ENCODE results near the gene FABP3. TPM values are rescaled to one million over a fixed set of nuclear protein-coding genes. Genes with fewer than 3 reads are reported as not detected.
A peak's percentile ranks its signal among the peaks of the same experiment; 100 is the strongest.

FABP3 gene
- total and polyA plus RNA-seq, 2 of the 8 experiments (the other 6 are each of a cell fraction or from before 2014, with no cell fraction given): 34.8 to 43.9 TPM

- TF ChIP-seq MAX (IDR thresholded peaks at IDR 0.05) (0 out of 2 replicates have a peak, but pooled peaks have one; percentile 24), SP4 (IDR thresholded peaks at IDR 0.05; ENCODE audit: low read length) (no peak), EP300 (IDR thresholded peaks at IDR 0.05; ENCODE audit: borderline replicate concordance in 1 of 2, low read depth in 2 of 2, low read length in 2 of 2) (no peak), POLR2A (IDR thresholded peaks at IDR 0.05; ENCODE audit: control extremely low read depth in 1 of 2, low read depth in 2 of 2, low read length in 2 of 2) (no peak), CBX5 (IDR thresholded peaks at IDR 0.05; ENCODE audit: low read depth, low read length) (no peak), JUND (IDR thresholded peaks at IDR 0.05; ENCODE audit: low read length) (no peak)
- Histone ChIP-seq H3K9ac (replicated peaks in 1 of 4; ENCODE audit: extremely low read depth in 1 of 4, low read depth in 3 of 4, low read length in 3 of 4) (no peak overlapping the region), H3K27ac (ENCODE audit: low read depth, low read length) (no peak overlapping the region), H4K5ac (ENCODE audit: insufficient read length, low read depth, low read length) (no peak overlapping the region), H2BK12ac (ENCODE audit: low read depth, low read length) (peak overlapping the region; percentile 35; the same call in 1 of the 2 replicates), H3K79me2 (ENCODE audit: control insufficient read depth in 1 of 2, insufficient read depth in 2 of 2, low read length in 2 of 2) (no peaks in the 10 kb centered on the region), H3K27me3 (replicated peaks in 1 of 4; ENCODE audit: control insufficient read depth in 3 of 4, extremely low read depth in 1 of 4, insufficient read depth in 3 of 4, low read length in 3 of 4) (no peaks in the 10 kb centered on the region), H3K14ac (ENCODE audit: insufficient read length) (no peak overlapping the region), H3K4me2 (ENCODE audit: insufficient read depth in 1 of 2, low read depth in 2 of 2, low read length in 2 of 2) (no peak overlapping the region), H4K20me1 (replicated peaks in 1 of 2; ENCODE audit: control insufficient read depth in 1 of 2, insufficient read depth in 2 of 2, low read length in 2 of 2) (no peaks in the 10 kb centered on the region), H2AFZ (ENCODE audit: low read length) (no peak overlapping the region), H3K56ac (replicated peaks; ENCODE audit: insufficient read length, low read depth, low read length) (no peak overlapping the region), H2AK5ac (ENCODE audit: low read depth, low read length) (peak overlapping the region; percentile 75; the same call in 1 of the 2 replicates), H3K23ac (ENCODE audit: insufficient read length) (no peak overlapping the region), H2BK5ac (ENCODE audit: low read depth, low read length) (no peak overlapping the region), H3K79me1 (ENCODE audit: low read depth, low read length) (no peaks in the 10 kb centered on the region), H3K4me3 (ENCODE audit: extremely low read depth in 1 of 4, insufficient read depth in 2 of 4, low read depth in 3 of 4, low read length in 4 of 4) (no peak overlapping the region), H2BK120ac (replicated peaks; ENCODE audit: low read depth, low read length) (no peak overlapping the region), H3K4me1 (replicated peaks in 1 of 4; ENCODE audit: control insufficient read depth in 3 of 4, insufficient read depth in 4 of 4, low read length in 3 of 4) (peaks cover 3 to 8% (median 4%) of the 10 kb centered on the region in 4 experiments; a peak in 5 of 7 replicates), H3K4ac (replicated peaks; ENCODE audit: insufficient read length, low read depth, low read length) (peak overlapping the region; percentile 74), H3K18ac (ENCODE audit: extremely low read depth, low read length) (no peak overlapping the region), H3K9me3 (ENCODE audit: insufficient read depth in 2 of 2, low read depth in 1 of 2, low read length in 1 of 2) (no peaks in the 10 kb centered on the region), H2BK15ac (ENCODE audit: low read length) (peak overlapping the region; percentile 95; the same call in 1 of the 2 replicates), H3K23me2 (ENCODE audit: low read depth, low read length) (no peaks in the 10 kb centered on the region), H4K8ac (ENCODE audit: extremely low read depth, insufficient read depth, low read length) (no peak overlapping the region), H3K36me3 (ENCODE audit: control insufficient read depth in 2 of 4, insufficient read depth in 4 of 4, low read length in 3 of 4) (no peaks in the 10 kb centered on the region), H2BK20ac (ENCODE audit: low read length) (peak overlapping the region; percentile 80; the same call in 1 of the 2 replicates), H4K91ac (replicated peaks; ENCODE audit: insufficient read length, low read length) (peak overlapping the region; percentile 29)
- ChIA-PET CTCF (ENCODE audit: partially characterized antibody) (interaction anchor here (1.1 to 1.4 kb wide), 2 partner anchors 169 to 192 kb away, joined by 3 to 4 read pairs; no protein-coding TSS in a partner anchor), POLR2A (ENCODE audit: partially characterized antibody) (interaction anchor here (1.3 to 2.4 kb wide), 2 partner anchors 7 to 14 kb away, joined by 3 to 9 read pairs; partner anchors contain the start of gene FABP3)
- FAIRE-seq (no peak), DNase-seq (ENCODE audit: low read depth in 1 of 2, low spot score in 2 of 2) (no peak)
- WGBS, 2 experiments (ENCODE audit: extremely low coverage in 1 of 2, insufficient coverage in 1 of 2, insufficient read length in 1 of 2, insufficient replicate concordance in 2 of 2, low coverage in 1 of 2, low lambda C conversion rate in 2 of 2, missing lambda C conversion rate in 1 of 2): 92% methylated on average over 3 of the region's 3 CpGs; no CpG with 5 or more reads in 1 of the 2 experiments
These were observed 7.3 kb upstream of the FABP3 start for GRCh38 chr1:31380181-31380580.

All from H1 (cell line).